NCI-H2196 (cell line): ENCODE data around the gene NT5C3B.
"Not testable (repeated sequence)": the region's sequence is repeated elsewhere in the genome, so short reads cannot be mapped to it uniquely, and the experiment has no call there.

Experiments
- DNase-seq: peaks from one replicate; lab custom pipeline; 2025; ENCODE audit not compliant: unreplicated experiment; lab: John Stamatoyannopoulos, UW

The NT5C3B gene

DNA sequence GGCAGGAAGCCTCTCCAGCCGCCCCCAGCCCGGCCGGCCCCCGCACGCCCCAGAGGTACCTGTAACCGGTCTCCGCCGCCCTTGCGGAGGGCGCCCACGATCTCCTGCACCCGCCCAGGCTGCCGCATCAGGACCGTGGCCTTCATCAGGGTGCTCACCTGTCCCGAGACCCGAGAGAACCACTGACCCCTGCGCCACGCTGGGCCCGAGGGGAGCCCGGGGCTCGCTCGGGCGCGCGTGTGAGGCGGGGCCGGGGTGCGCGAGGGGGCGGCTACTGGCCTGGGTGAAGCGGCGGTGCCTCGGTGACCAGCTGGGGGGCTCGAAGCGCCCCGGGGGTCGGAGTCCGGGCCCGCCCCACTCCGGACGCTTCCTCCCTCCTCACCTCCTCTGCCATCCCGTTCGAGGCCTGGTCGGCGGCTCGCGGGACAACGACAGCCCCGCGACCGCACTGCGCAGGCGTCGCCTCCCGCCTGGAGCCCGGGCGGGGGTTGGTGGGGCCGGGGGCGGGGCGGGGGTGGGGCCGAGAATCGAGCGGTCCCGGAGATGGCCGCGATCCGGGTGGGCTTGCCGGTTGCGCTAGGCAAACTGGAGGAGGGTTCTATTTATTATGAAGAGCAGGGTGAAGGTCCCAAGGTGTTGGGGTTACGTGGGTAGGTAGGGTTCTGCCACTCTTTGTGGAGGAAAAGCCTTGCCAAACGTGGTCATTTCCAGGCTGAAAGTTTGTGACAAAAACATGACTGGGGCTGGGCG, at the start of gene NT5C3B:
NT5C3B (minus strand) TSS at position 433 of the 750 bp plus-strand sequence; CDS start at position 394, 39 bp downstream.
- DNase-seq: peak; percentile 11

- DNase-seq: no peak
These were observed 49.7 kb upstream of the NT5C3B start for GRCh38 chr17:41885733-41886132.

DNA sequence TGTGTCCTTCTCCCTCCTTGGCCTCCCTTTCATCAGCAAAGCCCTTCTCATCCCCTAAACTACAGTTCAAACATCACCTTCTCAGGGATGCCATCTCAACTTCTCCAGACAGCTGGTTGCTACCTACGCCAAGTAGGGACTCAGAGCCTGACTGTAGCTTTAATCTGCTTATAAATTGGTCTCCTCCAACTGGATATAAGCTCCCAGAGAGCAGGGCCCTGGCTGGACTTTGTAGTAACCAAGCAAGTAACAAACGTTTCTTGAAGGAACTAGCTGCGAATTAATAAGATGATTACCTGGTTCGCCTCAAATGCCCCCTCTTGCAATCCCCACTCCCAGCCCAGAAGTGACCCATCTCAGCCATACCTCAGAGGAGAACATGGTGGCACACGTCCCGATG, 46.7 kb upstream of the NT5C3B start:
- no peak for DNase-seq

DNA sequence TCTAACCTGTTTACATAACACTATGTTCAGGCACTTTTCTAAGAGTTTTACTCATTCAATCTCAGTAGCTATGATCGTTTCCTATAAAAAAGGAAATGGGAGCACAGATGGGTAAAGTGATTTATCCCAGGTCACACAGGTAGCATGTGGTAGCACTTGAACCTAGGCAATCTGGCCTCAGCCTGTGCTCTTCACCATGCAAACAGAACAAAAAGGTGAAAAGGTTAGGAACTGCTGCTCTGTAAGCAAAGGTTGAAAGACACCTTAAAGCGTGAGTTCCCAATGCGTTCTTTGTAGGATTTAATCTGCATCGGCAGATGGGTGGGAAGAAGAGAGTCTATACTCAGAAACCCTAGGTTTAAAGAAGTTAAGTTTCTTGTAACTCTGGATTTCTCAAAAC, 44.1 kb upstream of the NT5C3B start:
- DNase-seq: no peak

- DNase-seq: not testable (repeated sequence)
These were observed 38.2 kb upstream of the NT5C3B start for GRCh38 chr17:41874293-41874670.

DNA sequence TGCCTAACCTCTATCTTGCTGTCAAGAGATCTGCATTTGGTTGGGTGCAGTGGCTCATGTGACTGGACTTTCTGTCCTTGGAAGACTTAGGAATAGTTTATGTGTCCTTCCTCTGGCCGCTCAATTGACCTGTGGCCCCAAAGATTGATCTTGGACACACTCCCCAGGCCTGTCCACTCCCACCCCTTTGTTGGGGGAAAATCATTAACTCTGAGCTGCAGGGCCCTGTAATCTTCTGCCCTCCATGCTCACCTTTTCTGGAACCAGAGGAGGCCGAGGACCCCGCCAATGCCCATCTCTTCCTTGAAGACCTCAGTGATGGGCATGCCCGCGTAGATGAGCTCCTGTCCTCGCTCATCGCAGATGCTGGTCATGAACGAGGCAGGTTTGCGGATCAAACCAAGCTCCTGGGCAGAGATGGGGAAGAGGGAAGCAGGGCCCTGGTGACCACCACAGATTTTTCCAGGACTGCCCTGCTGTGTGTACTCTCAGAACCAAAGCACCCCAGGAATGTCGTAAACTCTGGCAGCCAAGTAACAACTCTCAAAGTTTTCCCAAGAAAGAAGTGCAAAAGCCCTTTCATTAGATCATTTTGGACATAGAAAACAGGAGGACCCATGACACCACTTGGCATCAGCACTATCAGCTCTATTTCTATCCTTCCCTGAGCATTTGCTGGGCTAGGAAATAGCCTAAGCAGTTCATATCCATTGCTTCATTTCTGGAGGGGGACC, 37.7 kb upstream of the NT5C3B start:
- DNase-seq: no peak

GRCh38 chr17:41871789-41872188, 35.8 kb upstream of the NT5C3B start:
- DNase-seq: no peak

GRCh38 chr17:41870627-41871026, 34.6 kb upstream of the NT5C3B start:
- no peak for DNase-seq

GRCh38 chr17:41870097-41870496, 34.1 kb upstream of the NT5C3B start:
- DNase-seq: no peak

GRCh38 chr17:41869426-41869825, 33.4 kb upstream of the NT5C3B start:
- no peak for DNase-seq

- DNase-seq: no peak
These were observed 32.5 kb upstream of the NT5C3B start for GRCh38 chr17:41868568-41868967.

- no peak for DNase-seq
These were observed 29.5 kb upstream of the NT5C3B start for GRCh38 chr17:41865596-41865893.

GRCh38 chr17:41864836-41865595, 29.0 kb upstream of the NT5C3B start, which contains the start of gene KLHL11:
Gene KLHL11 (minus strand): TSS chr17:41865423. CDS start chr17:41865370, 53 bp downstream.
- peak; percentile 74 for DNase-seq

DNA sequence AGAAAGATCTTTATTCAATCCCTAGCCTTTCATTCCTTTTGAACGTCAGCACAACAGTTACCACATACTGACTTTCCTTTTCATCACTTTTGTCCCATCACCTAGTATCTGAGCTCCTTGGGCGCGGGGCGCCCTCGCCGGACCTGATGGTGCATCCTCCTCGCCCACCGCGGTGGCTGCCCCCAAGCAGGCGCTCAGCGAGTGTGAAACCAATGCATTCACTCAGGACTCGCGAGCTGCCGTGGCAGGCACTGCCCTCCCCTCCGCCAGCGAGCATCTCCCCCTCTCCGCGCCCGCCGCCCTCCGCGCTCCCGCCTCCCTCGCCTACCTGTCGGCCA, 28.4 kb upstream of the NT5C3B start:
- DNase-seq: no peak

DNA sequence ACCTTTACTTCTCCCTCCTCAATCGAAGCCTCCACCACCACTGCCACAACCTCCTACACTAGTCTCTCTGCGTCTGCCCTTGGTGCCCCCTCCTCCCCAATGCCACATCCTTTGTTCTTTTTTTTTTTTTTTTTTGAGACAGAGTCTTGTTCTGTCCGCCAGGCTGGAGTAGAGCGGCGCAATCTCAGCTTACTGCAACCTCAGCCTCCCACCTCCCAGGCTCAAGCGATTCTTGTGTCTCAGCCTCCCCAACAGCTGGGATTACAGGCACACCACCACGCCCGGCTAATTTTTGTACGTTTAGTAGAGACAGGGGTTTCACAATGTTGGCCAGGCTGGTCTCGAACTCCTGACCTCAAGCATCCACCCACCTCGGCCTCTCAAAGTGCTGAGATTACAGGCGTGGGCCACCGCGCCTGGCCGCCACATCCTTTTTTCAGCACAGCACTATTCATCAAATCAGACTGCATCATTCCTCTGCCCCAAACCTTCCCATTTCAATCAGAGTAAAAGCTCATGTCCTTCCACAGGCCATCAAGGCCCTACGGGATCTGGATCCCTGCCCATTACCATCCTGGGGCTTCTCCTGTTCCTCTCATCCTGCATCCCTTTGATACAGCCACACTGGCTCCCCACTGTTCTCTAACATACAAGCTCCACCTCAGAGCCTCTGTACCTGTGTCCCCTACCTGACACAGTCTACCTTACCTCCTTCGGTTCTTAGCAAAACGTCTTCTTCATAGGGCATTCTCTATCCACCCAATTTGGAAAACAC, 27.2 kb upstream of the NT5C3B start:
- DNase-seq: no peak

DNA sequence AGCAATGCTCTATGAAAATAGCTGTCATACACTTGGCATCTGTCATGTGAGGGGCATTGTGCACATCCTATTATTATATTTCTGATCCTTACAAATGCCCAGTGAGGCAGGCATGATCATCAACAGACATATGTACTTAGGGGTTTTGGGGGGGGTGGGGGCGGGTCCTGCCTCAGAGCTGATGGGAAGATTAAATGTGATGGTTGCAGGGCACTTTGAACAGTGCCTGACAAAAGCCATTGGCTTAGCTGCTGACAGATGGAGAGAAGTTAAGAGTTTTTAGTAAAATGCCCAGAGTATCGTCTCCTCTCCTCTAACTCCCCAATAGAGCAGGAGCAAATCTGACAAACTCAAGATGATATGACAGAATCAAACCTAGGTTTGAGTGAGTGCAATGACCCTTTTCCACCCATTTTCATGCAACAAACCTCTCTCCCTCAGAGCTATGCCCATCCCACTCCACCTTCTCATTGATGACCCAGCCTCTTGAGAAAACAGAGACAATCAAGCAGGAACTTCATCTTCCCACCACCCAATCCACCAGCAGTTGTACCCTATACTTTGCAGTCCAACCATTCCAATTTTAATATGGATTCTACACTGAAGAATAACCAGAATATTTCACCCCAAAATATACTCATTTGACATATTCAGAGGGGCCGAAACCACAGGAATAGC, 24.4 kb upstream of the NT5C3B start:
- DNase-seq: no peak

- DNase-seq: not testable (repeated sequence)
These were observed 15.3 kb upstream of the NT5C3B start for GRCh38 chr17:41851382-41851781.

- no peak for DNase-seq
These were observed 13.4 kb upstream of the NT5C3B start for GRCh38 chr17:41849251-41849990.

GRCh38 chr17:41848788-41849187, 12.8 kb upstream of the NT5C3B start:
- DNase-seq: no peak

DNA sequence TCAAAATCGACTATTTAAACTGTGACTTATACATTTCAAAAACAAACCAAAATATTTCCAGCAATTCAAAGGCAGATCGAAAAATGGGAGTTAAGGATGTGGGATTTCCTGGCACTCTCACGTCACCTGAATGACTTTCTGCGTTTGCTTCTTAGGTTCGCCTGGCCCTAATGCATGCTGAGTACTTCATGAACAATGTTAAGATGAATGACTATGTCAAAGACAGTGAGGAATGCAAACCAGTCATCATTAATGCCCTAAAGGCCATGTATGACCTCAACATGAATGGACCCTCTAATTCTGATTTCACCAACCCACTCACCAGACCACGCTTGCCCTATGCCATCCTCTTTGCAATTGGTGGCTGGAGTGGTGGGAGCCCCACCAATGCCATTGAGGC, 8.9 kb upstream of the NT5C3B start:
- DNase-seq: no peak
